RWPE2 (cell line): ENCODE measurements around the gene SCARB1.

Experiments used
- ATAC-seq: fragments of 200-7000 bp; cut with Tn5 transposase; 3 replicates; pipeline ENCODE4 v1.9.1; 2021; ENCODE audit warnings: low read depth
- DNase-seq: peaks from one replicate; pipeline ENCODE4 v3.0.0-alpha.2; 2020; ENCODE audit warnings: low spot score
- H3K27ac ChIP-seq: fragments of 450-650 bp; 2 replicates; pipeline ENCODE4 v1.5.1; 2017; ENCODE audit warnings: mild to moderate bottlenecking; ENCODE audit not compliant: poor library complexity, severe bottlenecking
- H3K27me3 ChIP-seq: fragments of 250-450 bp; sonication (Bioruptor Pico); 2 replicates; pipeline ENCODE4 v1.5.1; 2021; ENCODE audit warnings: mild to moderate bottlenecking, moderate library complexity; ENCODE audit not compliant: insufficient read depth, poor library complexity, severe bottlenecking
- H3K36me3 ChIP-seq: fragments of 250-450 bp; sonication (Bioruptor Pico); 2 replicates; pipeline ENCODE4 v1.5.1; 2020; ENCODE audit warnings: low read depth, mild to moderate bottlenecking, moderate library complexity
- H3K4me1 ChIP-seq: fragments of 250-450 bp; sonication (Bioruptor Pico); 2 replicates; pipeline ENCODE4 v1.5.1; 2021; ENCODE audit warnings: mild to moderate bottlenecking, moderate library complexity; ENCODE audit not compliant: insufficient read depth, poor library complexity, severe bottlenecking
- H3K4me3 ChIP-seq: fragments of 250-450 bp; sonication (Bioruptor Pico); 2 replicates; pipeline ENCODE4 v1.5.1; 2021; ENCODE audit warnings: mild to moderate bottlenecking, moderate library complexity; ENCODE audit not compliant: severe bottlenecking
- H3K9me3 ChIP-seq: fragments of 250-450 bp; sonication (Bioruptor Pico); 2 replicates; pipeline ENCODE4 v1.5.1; 2021; ENCODE audit warnings: mild to moderate bottlenecking, moderate library complexity; ENCODE audit not compliant: severe bottlenecking
- CTCF ChIP-seq: fragments of 450-650 bp; IDR thresholded peaks from one replicate; pipeline ENCODE4 v1.5.1; 2017; ENCODE audit warnings: mild to moderate bottlenecking, moderate library complexity; ENCODE audit not compliant: poor library complexity, severe bottlenecking

The SCARB1 gene

GRCh38 chr12:124875803-124876132 lies 12.1 kb upstream of the SCARB1 start:
- ATAC-seq (no peak), DNase-seq (no peak)
- Histone ChIP-seq H3K36me3 (no peaks in the 10 kb centered on the region), H3K4me3 (no peak overlapping the region), H3K27me3 (no peaks in the 10 kb centered on the region), H3K27ac (no peak overlapping the region), H3K4me1 (no peaks in the 10 kb centered on the region), H3K9me3 (no peaks in the 10 kb centered on the region)
- TF ChIP-seq CTCF: no peak

- no peak for TF ChIP-seq CTCF
Observed at GRCh38 chr12:124874988-124875802, 11.5 kb upstream of the SCARB1 start.

GRCh38 chr12:124874188-124874587 lies 10.5 kb upstream of the SCARB1 start:
- Histone ChIP-seq H3K27ac (no peak overlapping the region), H3K9me3 (no peaks in the 10 kb centered on the region), H3K36me3 (no peaks in the 10 kb centered on the region), H3K4me3 (no peak overlapping the region), H3K27me3 (no peaks in the 10 kb centered on the region), H3K4me1 (no peaks in the 10 kb centered on the region)
- no peak for TF ChIP-seq CTCF
- ATAC-seq: no peak
- no peak for DNase-seq

More at GRCh38 chr12:124874988-124875802, 11.5 kb upstream of the SCARB1 start:
- no peaks in the 10 kb centered on the region for H3K36me3 ChIP-seq
- ATAC-seq (peak; percentile 19), DNase-seq (no peak)
- no peaks in the 10 kb centered on the region for H3K27me3 ChIP-seq
- H3K4me1 ChIP-seq: no peaks in the 10 kb centered on the region
- H3K27ac ChIP-seq: no peak overlapping the region
- H3K4me3 ChIP-seq: no peak overlapping the region
- H3K9me3 ChIP-seq: no peaks in the 10 kb centered on the region

- H3K4me1 ChIP-seq: peaks cover 5% of the 10 kb centered on the region
- H3K9me3 ChIP-seq: no peaks in the 10 kb centered on the region
- H3K27me3 ChIP-seq: no peaks in the 10 kb centered on the region
- H3K4me3 ChIP-seq: no peak overlapping the region
- no peak overlapping the region for H3K27ac ChIP-seq
- no peaks in the 10 kb centered on the region for H3K36me3 ChIP-seq
- ATAC-seq (no peak), DNase-seq (no peak)
- no peak for TF ChIP-seq CTCF
Observed at GRCh38 chr12:124872068-124872719, 8.5 kb upstream of the SCARB1 start.

GRCh38 chr12:124871297-124871696 lies 7.6 kb upstream of the SCARB1 start:
- no peak for TF ChIP-seq CTCF
- ATAC-seq (no peak), DNase-seq (no peak)
- H3K4me3 ChIP-seq: no peak overlapping the region
- no peaks in the 10 kb centered on the region for H3K27me3 ChIP-seq
- H3K27ac ChIP-seq: no peak overlapping the region
- H3K4me1 ChIP-seq: peaks cover 6% of the 10 kb centered on the region
- no peaks in the 10 kb centered on the region for H3K36me3 ChIP-seq
- H3K9me3 ChIP-seq: no peaks in the 10 kb centered on the region
